Brain pericyte (primary cell): ENCODE data around the gene CCDC178.
"Not testable (repeated sequence)": the region's sequence is repeated elsewhere in the genome, so short reads cannot be mapped to it uniquely, and the experiment has no call there.

Experiments used
- DNase-seq: peaks from one replicate; pipeline ENCODE4 v3.0.0-alpha.2; 2012; ENCODE audit warnings: low read depth, low spot score

The CCDC178 gene

DNA sequence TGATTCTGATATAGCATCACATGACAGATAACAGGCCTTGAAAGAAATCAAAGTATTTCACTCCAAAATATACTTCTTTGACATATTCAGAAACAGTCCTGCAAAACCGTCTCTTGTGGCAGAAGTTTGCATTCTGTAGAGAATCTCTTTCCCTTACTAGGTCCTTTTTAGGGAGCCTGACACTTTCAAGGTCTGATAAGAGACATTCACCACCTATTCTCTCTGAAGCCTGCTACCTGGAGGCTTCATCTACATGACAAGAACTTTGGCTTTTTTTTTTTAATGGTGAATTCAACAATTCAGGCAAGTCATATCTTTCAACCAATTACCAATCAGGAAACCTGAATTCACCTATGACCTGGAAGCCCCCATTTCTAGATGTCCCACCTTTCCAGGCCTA, 83.8 kb downstream of the CCDC178 start:
- DNase-seq: no peak

GRCh38 chr18:33355756-33356155, 84.8 kb downstream of the CCDC178 start:
- DNase-seq: no peak

- no peak for DNase-seq
Observed at GRCh38 chr18:33355263-33355662, 85.3 kb downstream of the CCDC178 start.

GRCh38 chr18:33350256-33350655, 90.3 kb downstream of the CCDC178 start:
- no peak for DNase-seq

- DNase-seq: not testable (repeated sequence)
Observed at GRCh38 chr18:33339733-33340132, 100.8 kb downstream of the CCDC178 start.

- no peak for DNase-seq
Observed at GRCh38 chr18:33334781-33335180, 105.7 kb downstream of the CCDC178 start.

DNA sequence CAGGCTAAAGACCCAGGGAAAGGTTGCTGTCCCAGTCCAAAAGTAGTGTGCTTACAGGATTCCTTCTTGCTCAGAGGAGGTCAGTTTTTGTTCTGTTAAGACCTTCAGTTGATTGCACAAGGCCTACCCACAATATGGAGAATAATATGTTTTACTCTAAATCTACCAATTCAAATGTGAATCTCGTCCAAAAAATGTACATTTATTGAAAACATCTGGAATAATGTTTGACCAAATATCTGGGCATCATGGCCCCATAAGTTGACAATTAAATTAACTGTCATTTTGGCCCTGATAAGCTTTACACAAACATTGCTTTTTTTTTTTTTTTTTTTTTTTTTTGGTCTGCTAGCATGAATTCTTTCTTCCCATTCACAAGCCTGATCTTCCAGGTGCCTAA, 109.8 kb downstream of the CCDC178 start:
- no peak for DNase-seq

- no peak for DNase-seq
Observed at GRCh38 chr18:33326975-33327374, 113.5 kb downstream of the CCDC178 start.

DNA sequence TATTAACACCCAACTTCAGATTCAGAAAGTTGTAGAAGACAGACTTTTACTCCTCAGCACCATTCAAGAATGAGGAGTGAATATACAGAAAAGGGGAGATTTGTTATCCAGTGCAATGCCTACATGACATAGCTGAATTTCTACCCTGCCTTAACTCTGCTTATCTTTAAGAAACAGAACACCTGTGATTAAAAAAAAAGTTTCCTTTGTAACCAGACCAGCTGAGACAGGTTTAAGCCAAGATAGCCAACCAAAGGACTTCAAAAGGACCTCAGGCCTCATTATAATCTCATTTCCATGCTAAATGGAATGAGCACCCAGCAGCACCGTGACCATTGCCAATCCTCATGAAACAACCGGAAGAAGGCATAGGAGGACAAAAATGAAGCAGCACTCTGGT, 122.9 kb downstream of the CCDC178 start:
- DNase-seq: no peak

DNA sequence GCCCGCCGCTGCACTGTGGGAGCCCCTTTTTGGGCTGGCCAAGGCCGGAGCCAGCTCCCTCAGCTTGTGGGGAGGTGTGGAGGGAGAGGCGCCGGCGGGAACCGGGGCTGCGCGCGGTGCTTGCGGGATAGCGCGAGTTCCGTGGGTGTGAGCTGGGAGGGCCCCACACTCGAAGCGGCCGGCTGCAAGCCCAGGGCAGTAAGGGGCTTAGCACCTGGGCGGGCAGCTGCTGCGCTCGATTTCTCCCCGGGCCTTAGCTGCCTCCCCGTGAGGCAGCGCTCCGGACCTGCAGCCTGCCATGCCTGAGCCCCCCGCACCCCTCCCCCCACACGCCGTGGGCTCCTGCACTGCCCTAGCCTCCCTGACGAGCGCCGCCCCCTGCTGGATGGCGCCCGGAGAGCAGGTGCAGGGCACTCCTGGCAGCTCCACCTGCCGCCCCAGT, 124.4 kb downstream of the CCDC178 start:
- no peak for DNase-seq

DNA sequence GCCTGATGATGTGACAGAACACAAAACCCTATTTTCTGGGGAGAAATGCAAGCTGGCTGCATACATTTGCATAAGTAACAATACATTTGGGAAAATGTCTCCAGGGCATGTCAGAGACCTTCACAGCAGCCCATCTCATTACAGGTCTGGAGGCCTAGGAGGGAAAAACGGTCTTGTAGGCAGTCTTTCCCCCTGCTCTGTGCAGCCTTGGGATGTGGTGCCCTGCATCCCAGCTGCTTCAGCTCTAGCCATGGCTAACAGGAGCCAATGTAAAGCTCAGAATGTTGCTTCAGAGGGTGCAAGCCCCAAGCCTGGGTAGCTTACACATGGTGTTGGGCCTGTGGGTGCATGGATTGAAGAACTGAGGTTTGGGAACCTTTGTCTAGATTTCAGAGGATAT, 133.0 kb downstream of the CCDC178 start:
- no peak for DNase-seq

DNA sequence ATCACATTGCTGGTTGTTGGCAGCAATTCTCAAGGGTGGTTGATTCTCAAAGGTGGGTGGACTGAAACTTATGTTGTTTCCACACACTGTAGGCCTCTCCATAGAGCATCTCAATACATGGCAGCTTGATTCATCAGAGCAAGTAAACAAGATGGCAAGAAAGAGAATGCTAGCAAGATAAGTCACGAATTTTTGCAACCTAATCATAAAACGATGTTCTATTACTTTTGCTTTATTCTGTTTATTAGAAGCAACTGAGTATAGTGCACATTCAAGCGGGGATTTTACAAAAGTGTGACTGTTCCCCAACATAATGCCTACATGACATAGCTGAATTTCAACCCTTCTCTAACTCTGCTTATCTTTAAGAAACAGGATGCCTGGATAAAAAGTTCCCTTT, 136.2 kb downstream of the CCDC178 start:
- no peak for DNase-seq

- no peak for DNase-seq
Observed at GRCh38 chr18:33291539-33291938, 149.0 kb downstream of the CCDC178 start.

DNA sequence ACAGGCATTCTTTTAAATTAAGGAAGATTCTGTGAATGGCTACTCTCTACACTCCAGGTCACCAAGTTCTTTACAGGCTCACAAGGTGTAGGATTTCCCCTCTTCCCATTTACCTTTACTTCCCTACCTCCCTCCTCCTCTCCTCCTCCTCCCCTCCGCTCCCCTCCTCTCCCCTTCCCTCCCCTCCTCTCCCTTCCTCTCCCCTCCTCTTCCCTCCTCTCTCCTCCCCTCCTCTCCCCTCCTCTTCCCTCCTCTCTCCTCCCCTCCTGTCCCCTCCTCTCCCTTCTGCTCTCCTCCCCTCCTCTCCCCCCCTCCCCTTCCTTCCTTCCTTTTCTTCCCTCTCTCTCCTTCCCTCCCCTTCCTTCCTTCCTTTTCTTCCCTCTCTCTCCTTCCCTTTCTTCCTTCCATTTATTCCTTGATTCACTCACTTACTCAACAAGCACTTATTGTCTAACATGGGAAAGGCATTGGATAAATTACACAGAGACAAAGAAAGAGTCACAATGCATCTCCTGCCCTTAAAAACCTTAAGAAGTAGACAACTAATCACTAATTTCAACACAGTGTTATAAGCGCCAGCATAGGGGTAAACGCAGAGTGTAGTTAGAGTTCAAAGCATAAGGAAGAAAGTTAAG, 152.3 kb downstream of the CCDC178 start:
- DNase-seq: no peak

DNA sequence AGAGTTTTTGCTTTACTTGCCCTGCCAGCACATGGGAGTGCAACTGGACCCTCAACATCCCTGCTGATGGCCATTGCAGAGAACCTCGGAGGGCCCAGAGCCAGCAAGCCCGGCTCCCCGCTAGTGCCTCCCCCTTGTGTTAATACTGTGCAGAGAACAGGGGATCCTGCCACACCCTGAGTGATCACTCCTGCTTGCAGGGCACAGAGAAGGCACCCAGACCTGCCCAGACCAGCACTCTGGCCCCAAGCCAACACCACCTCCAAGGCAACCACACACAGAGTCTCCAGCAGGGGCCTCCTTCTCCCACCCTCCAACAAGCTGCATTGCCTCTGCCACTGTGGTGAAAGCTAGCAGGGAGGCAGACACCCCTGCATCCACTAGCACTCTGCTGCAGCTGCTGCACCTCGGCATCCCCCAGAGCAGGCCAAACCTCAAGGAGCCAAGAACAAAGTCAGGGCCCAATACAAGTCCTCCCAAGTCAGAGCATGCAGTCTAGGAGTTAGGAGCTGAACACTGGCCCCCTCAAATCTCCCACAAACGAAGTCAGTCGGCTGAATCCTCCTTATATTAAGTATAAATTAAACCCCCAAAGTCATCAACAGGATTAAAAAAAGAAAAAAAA, 157.7 kb downstream of the CCDC178 start:
- DNase-seq: no peak

DNA sequence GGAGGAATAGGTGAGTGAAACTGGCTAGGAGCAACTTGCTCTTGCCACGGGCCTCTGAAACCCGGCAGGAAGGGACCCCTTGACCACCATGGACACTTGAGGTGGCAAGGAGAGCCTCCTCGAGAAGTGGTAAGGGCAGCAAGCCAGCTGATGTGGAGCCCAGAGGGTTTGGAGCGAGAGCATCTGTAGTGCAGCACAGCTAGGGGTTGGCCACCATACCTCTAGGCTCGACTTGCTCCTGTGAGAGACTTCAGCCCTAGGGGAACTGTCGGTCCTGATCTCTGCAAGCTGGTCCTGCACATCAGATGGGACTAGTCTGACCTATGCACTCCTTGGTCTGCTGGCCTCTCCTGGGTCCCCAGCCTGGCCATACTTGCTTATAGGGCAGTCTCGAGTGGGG, 158.4 kb downstream of the CCDC178 start:
- DNase-seq: no peak

- no peak for DNase-seq
Observed at GRCh38 chr18:33277431-33277830, 163.1 kb downstream of the CCDC178 start.

DNA sequence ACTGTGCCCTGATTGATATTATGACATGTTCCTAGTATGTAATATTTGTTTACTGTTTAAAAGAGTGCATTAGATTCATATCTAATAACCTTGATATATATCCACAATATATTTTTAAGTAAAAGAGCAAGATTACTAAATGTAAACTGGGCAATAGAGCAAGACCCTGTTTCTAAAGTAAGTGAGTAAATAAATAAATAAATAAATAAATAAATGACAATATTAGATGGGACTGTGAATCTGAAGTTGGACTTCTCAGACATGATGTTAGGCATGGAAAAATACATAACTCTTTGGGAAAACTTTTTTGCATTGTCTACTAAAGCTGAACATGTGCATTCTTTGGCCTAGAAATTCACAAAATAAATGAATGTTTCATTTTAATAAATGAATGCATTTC, 164.7 kb downstream of the CCDC178 start:
- no peak for DNase-seq

- DNase-seq: no peak
Observed at GRCh38 chr18:33270297-33270696, 170.2 kb downstream of the CCDC178 start.

DNA sequence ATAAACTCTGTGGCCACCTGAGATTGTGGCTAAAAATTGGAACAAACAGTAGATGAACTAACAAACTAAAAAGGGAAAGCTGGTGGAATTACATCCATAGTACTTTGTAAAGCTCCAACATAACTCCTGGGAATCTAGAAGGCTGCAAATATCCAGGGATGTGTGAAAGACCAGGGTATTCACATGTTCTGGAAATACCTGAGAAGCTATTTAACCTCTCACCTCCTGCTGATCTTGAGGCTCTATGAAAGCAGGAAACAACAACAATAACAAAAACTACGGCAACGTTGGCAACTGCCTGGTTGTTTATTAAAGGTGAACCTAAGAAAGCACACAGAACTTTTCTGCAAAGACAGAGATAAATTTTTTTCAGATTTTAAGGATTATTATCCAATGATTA, 171.3 kb downstream of the CCDC178 start:
- DNase-seq: no peak

- no peak for DNase-seq
Observed at GRCh38 chr18:33264566-33264965, 176.0 kb downstream of the CCDC178 start.

GRCh38 chr18:33239298-33239697, 201.2 kb downstream of the CCDC178 start:
- no peak for DNase-seq

DNA sequence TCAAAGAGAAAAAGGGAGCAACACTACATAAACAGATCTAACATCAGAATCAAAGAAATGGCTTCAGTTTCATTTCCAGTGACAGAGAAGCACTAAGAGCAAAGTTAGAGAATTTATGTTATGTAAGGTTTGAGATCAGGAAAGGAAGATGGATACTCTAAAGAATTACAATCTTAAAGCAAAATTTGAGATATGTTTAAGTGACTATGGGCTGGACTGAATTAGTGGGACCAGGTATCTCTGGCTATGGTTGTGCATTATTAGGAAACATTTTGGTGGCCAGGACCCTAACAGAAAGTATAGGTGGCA, 208.2 kb downstream of the CCDC178 start:
- no peak for DNase-seq
